Measurements from ENCODE around the gene MUC4. TPM values are rescaled to one million over a fixed set of nuclear protein-coding genes. Genes with fewer than 3 reads are reported as not detected.
"Not testable (repeated sequence)": the region's sequence is repeated elsewhere in the genome, so short reads cannot be mapped to it uniquely, and the experiment has no call there.

The MUC4 gene
- total and polyA plus RNA-seq, 7 experiments from 2014 or later, result 0.07 to 0.48 TPM; not detected in 5

- intact Hi-C loops (cut with micrococcal nuclease), result no loop called here
- H3K9me3 Mint-ChIP-seq, result no peaks in the 10 kb centered on the region
- DNase-seq (no peak), ATAC-seq (no peak)
- no peaks in the 10 kb centered on the region for H3K9me3 ChIP-seq (ENCODE audit: control insufficient read depth in 2 of 3, low read length in 3 of 3)
- ChIA-PET CTCF (no interaction called here), POLR2A (no interaction called here)
- H3K4me1 ChIP-seq (ENCODE audit: control insufficient read depth in 2 of 2, insufficient read depth in 2 of 2, low read length in 2 of 2), result no peaks in the 10 kb centered on the region
- H3K27me3 Mint-ChIP-seq, result no peaks in the 10 kb centered on the region
- H3K27me3 ChIP-seq (ENCODE audit: control insufficient read depth in 2 of 2, insufficient read depth in 2 of 2, low read length in 2 of 2), result no peaks in the 10 kb centered on the region
- H3K4me1 Mint-ChIP-seq, result peaks cover 0 to 3% (median 0%) of the 10 kb centered on the region in 7 donors
- H3K36me3 ChIP-seq (ENCODE audit: control insufficient read depth in 2 of 3, insufficient read depth in 3 of 3, low read length in 3 of 3), result peaks cover 0 to 24% (median 0%) of the 10 kb centered on the region in 3 experiments
- H3K4me3 Mint-ChIP-seq, result no peak overlapping the region
- H3K4me3 ChIP-seq (ENCODE audit: low read length), result no peak overlapping the region
- H3K27ac ChIP-seq (ENCODE audit: low read depth, low read length), result no peak overlapping the region
- no peak overlapping the region for H3K27ac Mint-ChIP-seq
- H3K36me3 Mint-ChIP-seq, result peaks cover 0 to 54% (median 19%) of the 10 kb centered on the region in 5 donors
These were observed 80.3 kb downstream of the MUC4 start for GRCh38 chr3:195731356-195731905.

GRCh38 chr3:195729476-195730251 is 82.1 kb downstream of the MUC4 start:
- ATAC-seq (no peak), DNase-seq (no peak)
- Mint-ChIP-seq H3K27me3 (no peaks in the 10 kb centered on the region), H3K4me1 (peaks cover 0 to 3% (median 0%) of the 10 kb centered on the region in 7 donors), H3K4me3 (no peak overlapping the region), H3K36me3 (peaks cover 0 to 41% (median 8%) of the 10 kb centered on the region in 5 donors), H3K9me3 (no peaks in the 10 kb centered on the region), H3K27ac (no peak overlapping the region)
- intact Hi-C loops (cut with micrococcal nuclease), result loop anchor here in 1 of 2 donors (1.0 kb wide), 1 partner anchor 15 kb away; no protein-coding TSS in a partner anchor
- peaks cover 0 to 17% (median 0%) of the 10 kb centered on the region in 3 experiments for H3K36me3 ChIP-seq (ENCODE audit: control insufficient read depth in 2 of 3, insufficient read depth in 3 of 3, low read length in 3 of 3)
- CTCF ChIA-PET, result no interaction called here
- POLR2A ChIA-PET, result no interaction called here
- no peak overlapping the region for H3K27ac ChIP-seq (ENCODE audit: low read depth, low read length)
- no peaks in the 10 kb centered on the region for H3K9me3 ChIP-seq (ENCODE audit: control insufficient read depth in 2 of 3, low read length in 3 of 3)
- no peaks in the 10 kb centered on the region for H3K27me3 ChIP-seq (ENCODE audit: control insufficient read depth in 2 of 2, insufficient read depth in 2 of 2, low read length in 2 of 2)
- H3K4me1 ChIP-seq (ENCODE audit: control insufficient read depth in 2 of 2, insufficient read depth in 2 of 2, low read length in 2 of 2), result no peaks in the 10 kb centered on the region
- H3K4me3 ChIP-seq (ENCODE audit: low read length), result no peak overlapping the region

GRCh38 chr3:195728789-195729188 is 82.9 kb downstream of the MUC4 start:
- H3K27me3 ChIP-seq (ENCODE audit: control insufficient read depth in 2 of 2, insufficient read depth in 2 of 2, low read length in 2 of 2); H3K27ac ChIP-seq (ENCODE audit: low read depth, low read length); ATAC-seq; CTCF ChIA-PET; H3K27ac Mint-ChIP-seq; H3K9me3 Mint-ChIP-seq; H3K4me3 Mint-ChIP-seq; H3K4me1 Mint-ChIP-seq; DNase-seq; H3K27me3 Mint-ChIP-seq; POLR2A ChIA-PET; intact Hi-C loops (cut with micrococcal nuclease); H3K4me3 ChIP-seq (ENCODE audit: low read length); H3K4me1 ChIP-seq (ENCODE audit: control insufficient read depth in 2 of 2, insufficient read depth in 2 of 2, low read length in 2 of 2); H3K9me3 ChIP-seq (ENCODE audit: control insufficient read depth in 2 of 3, low read length in 3 of 3): not testable (repeated sequence)
- H3K36me3 ChIP-seq (ENCODE audit: control insufficient read depth in 2 of 3, insufficient read depth in 3 of 3, low read length in 3 of 3), result peaks cover 0 to 17% (median 0%) of the 10 kb centered on the region in 3 experiments
- H3K36me3 Mint-ChIP-seq, result peaks cover 0 to 41% (median 8%) of the 10 kb centered on the region in 5 donors

- ChIA-PET POLR2A (no interaction called here), CTCF (no interaction called here)
- no peak overlapping the region for H3K4me3 ChIP-seq (ENCODE audit: low read length)
- H3K4me1 Mint-ChIP-seq, result peaks cover 0 to 3% (median 0%) of the 10 kb centered on the region in 7 donors
- intact Hi-C loops (cut with micrococcal nuclease), result no loop called here
- no peaks in the 10 kb centered on the region for H3K4me1 ChIP-seq (ENCODE audit: control insufficient read depth in 2 of 2, insufficient read depth in 2 of 2, low read length in 2 of 2)
- no peaks in the 10 kb centered on the region for H3K9me3 Mint-ChIP-seq
- H3K9me3 ChIP-seq (ENCODE audit: control insufficient read depth in 2 of 3, low read length in 3 of 3), result no peaks in the 10 kb centered on the region
- no peak overlapping the region for H3K4me3 Mint-ChIP-seq
- peaks cover 0 to 32% (median 6%) of the 10 kb centered on the region in 5 donors for H3K36me3 Mint-ChIP-seq
- DNase-seq (no peak), ATAC-seq (no peak)
- no peak overlapping the region for H3K27ac ChIP-seq (ENCODE audit: low read depth, low read length)
- H3K27me3 ChIP-seq (ENCODE audit: control insufficient read depth in 2 of 2, insufficient read depth in 2 of 2, low read length in 2 of 2), result no peaks in the 10 kb centered on the region
- no peak overlapping the region for H3K27ac Mint-ChIP-seq
- H3K27me3 Mint-ChIP-seq, result no peaks in the 10 kb centered on the region
- H3K36me3 ChIP-seq (ENCODE audit: control insufficient read depth in 2 of 3, insufficient read depth in 3 of 3, low read length in 3 of 3), result peaks cover 0 to 10% (median 0%) of the 10 kb centered on the region in 3 experiments
These were observed 84.0 kb downstream of the MUC4 start for GRCh38 chr3:195727606-195728195.

GRCh38 chr3:195725916-195726740 is 85.6 kb downstream of the MUC4 start:
- intact Hi-C loops (cut with micrococcal nuclease); H3K4me3 ChIP-seq (ENCODE audit: low read length); H3K4me1 Mint-ChIP-seq; H3K9me3 ChIP-seq (ENCODE audit: control insufficient read depth in 2 of 3, low read length in 3 of 3); H3K27ac Mint-ChIP-seq; H3K27me3 Mint-ChIP-seq; ATAC-seq; H3K36me3 ChIP-seq (ENCODE audit: control insufficient read depth in 2 of 3, insufficient read depth in 3 of 3, low read length in 3 of 3); H3K4me3 Mint-ChIP-seq; H3K27me3 ChIP-seq (ENCODE audit: control insufficient read depth in 2 of 2, insufficient read depth in 2 of 2, low read length in 2 of 2); H3K27ac ChIP-seq (ENCODE audit: low read depth, low read length); CTCF ChIA-PET; DNase-seq; POLR2A ChIA-PET; H3K4me1 ChIP-seq (ENCODE audit: control insufficient read depth in 2 of 2, insufficient read depth in 2 of 2, low read length in 2 of 2); H3K9me3 Mint-ChIP-seq: not testable (repeated sequence)
- H3K36me3 Mint-ChIP-seq, result peaks cover 0 to 19% (median 6%) of the 10 kb centered on the region in 5 donors

DNA sequence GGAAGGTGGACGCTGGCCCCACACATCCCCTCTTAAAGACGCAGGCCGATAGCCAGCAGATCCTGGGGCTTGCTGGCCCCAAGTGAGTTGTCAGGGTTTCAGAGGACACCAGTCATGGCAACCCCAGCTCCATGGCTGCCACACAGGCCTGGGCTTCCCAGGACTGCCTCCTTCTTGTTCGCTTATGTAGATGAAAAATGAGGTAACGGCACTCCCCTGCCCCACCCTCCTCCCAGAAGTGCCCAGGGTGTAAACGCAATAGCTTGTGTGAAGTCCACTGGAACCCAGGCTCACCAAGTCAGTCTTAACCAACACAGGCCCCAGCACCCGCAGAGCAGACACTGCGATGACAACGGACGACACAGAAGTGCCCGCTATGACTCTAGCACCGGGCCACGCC is 87.4 kb downstream of the MUC4 start:
- H3K4me3 ChIP-seq (ENCODE audit: low read length); H3K27ac ChIP-seq (ENCODE audit: low read depth, low read length); H3K9me3 ChIP-seq (ENCODE audit: control insufficient read depth in 2 of 3, low read length in 3 of 3); H3K4me1 ChIP-seq (ENCODE audit: control insufficient read depth in 2 of 2, insufficient read depth in 2 of 2, low read length in 2 of 2); H3K36me3 ChIP-seq (ENCODE audit: control insufficient read depth in 2 of 3, insufficient read depth in 3 of 3, low read length in 3 of 3); intact Hi-C loops (cut with micrococcal nuclease); H3K9me3 Mint-ChIP-seq; H3K27ac Mint-ChIP-seq; H3K27me3 Mint-ChIP-seq; DNase-seq; ATAC-seq; H3K27me3 ChIP-seq (ENCODE audit: control insufficient read depth in 2 of 2, insufficient read depth in 2 of 2, low read length in 2 of 2); POLR2A ChIA-PET; H3K4me3 Mint-ChIP-seq; CTCF ChIA-PET; H3K4me1 Mint-ChIP-seq; H3K36me3 Mint-ChIP-seq: not testable (repeated sequence)

All from naive thymus-derived CD4-positive, alpha-beta T cell (primary cell).